CD4-positive, CD25-positive, alpha-beta regulatory T cell (primary cell): ENCODE results near the gene MICALL2. TPM values are rescaled to one million over a fixed set of nuclear protein-coding genes. Genes with fewer than 3 reads are reported as not detected.

Experiments
- ATAC-seq, 2 donors: fragments of 150-1000 bp; cut with Tn5 transposase; one replicate each; pipeline ENCODE4 v1.10.0; 2021; ENCODE audit warnings: low read depth in 2 of 2, moderate number of reproducible peaks in 2 of 2, moderate library complexity in 1 of 2
- DNase-seq, 3 donors: peaks; one replicate each; pipeline versions ENCODE4 v3.0.0 to v3.0.0-alpha.2; 2012 to 2022; ENCODE audit warnings: mixed read lengths in 1 of 3
- H3K27ac ChIP-seq: one replicate; pipeline ENCODE4 v1.7.0; 2013; ENCODE audit warnings: mild to moderate bottlenecking, low read length; ENCODE audit not compliant: insufficient read depth, poor library complexity, severe bottlenecking
- H3K27me3 ChIP-seq: one replicate; pipeline ENCODE4 v1.7.0; 2013; ENCODE audit warnings: low read length; ENCODE audit not compliant: control insufficient read depth, insufficient read depth
- H3K36me3 ChIP-seq: one replicate; pipeline ENCODE4 v1.7.0; 2013; ENCODE audit warnings: mild to moderate bottlenecking, low read length, moderate library complexity; ENCODE audit not compliant: control insufficient read depth, insufficient read depth
- H3K4me1 ChIP-seq: 2 replicates; pipeline ENCODE4 v1.7.0; 2013; ENCODE audit warnings: mild to moderate bottlenecking, low read length; ENCODE audit not compliant: insufficient read depth, control insufficient read depth, poor library complexity, severe bottlenecking
- H3K4me3 ChIP-seq: one replicate; pipeline ENCODE4 v1.7.0; 2013; ENCODE audit warnings: low read depth, mild to moderate bottlenecking, low read length, moderate library complexity
- H3K9me3 ChIP-seq, 2 experiments: 1 replicate in 1 of 2; 2 replicates in 1 of 2; pipeline ENCODE4 v1.7.0; 2013; ENCODE audit warnings: low read length in 2 of 2, mild to moderate bottlenecking in 1 of 2, moderate library complexity in 1 of 2; ENCODE audit not compliant: control insufficient read depth in 2 of 2
- H3K27ac Mint-ChIP-seq, 3 donors: one replicate each; pipeline ENCODE4 v1.8.0; 2020 to 2022; ENCODE audit warnings: mild to moderate bottlenecking in 3 of 3, mixed read lengths in 3 of 3, moderate library complexity in 2 of 3
- H3K27me3 Mint-ChIP-seq: one replicate; pipeline ENCODE4 v1.8.0; 2022; ENCODE audit warnings: mild to moderate bottlenecking, mixed read lengths
- H3K36me3 Mint-ChIP-seq: one replicate; pipeline ENCODE4 v1.8.0; 2020; ENCODE audit warnings: mixed read lengths
- H3K4me1 Mint-ChIP-seq, 4 donors: one replicate each; pipeline ENCODE4 v1.8.0; 2020 to 2022; ENCODE audit warnings: mixed read lengths in 4 of 4, mild to moderate bottlenecking in 1 of 4
- H3K4me3 Mint-ChIP-seq, 4 donors: one replicate each; pipeline ENCODE4 v1.8.0; 2020 to 2022; ENCODE audit warnings: mild to moderate bottlenecking in 4 of 4, mixed read lengths in 4 of 4, moderate library complexity in 3 of 4
- H3K9me3 Mint-ChIP-seq, 7 donors: one replicate each; pipeline ENCODE4 v1.8.0; 2020 to 2022; ENCODE audit warnings: mixed read lengths in 7 of 7, mild to moderate bottlenecking in 3 of 7, moderate library complexity in 2 of 7
- polyA plus RNA-seq, 4 donors: library from polyadenylated mRNA; unstranded; fragments of 300-500 nt; fragmentation: Illumina TruSeq; gene quantifications; one replicate each; pipeline ENCODE4 v1.2.3, GENCODE V29; 2021
- total RNA-seq: library from RNA; stranded (reverse); gene quantifications from one replicate; pipeline ENCODE4 v1.2.3, GENCODE V29; 2022

The MICALL2 gene
- total and polyA plus RNA-seq, 5 donors from 2014 or later: 0.14 to 3.3 (median 0.27) TPM; not detected in 1

- Mint-ChIP-seq H3K27me3 (peaks cover 25% of the 10 kb centered on the region), H3K27ac (no peak overlapping the region), H3K4me1 (no peaks in the 10 kb centered on the region), H3K9me3 (peaks cover 0 to 17% (median 0%) of the 10 kb centered on the region in 7 donors), H3K36me3 (no peaks in the 10 kb centered on the region), H3K4me3 (no peak overlapping the region)
- Histone ChIP-seq H3K36me3 (no peaks in the 10 kb centered on the region), H3K27ac (no peak overlapping the region), H3K27me3 (no peaks in the 10 kb centered on the region), H3K9me3 (peaks cover 0 to 4% of the 10 kb centered on the region in 2 experiments), H3K4me3 (no peak overlapping the region), H3K4me1 (no peaks in the 10 kb centered on the region)
- DNase-seq: no peak
- no peak for ATAC-seq
Measured at GRCh38 chr7:1393421-1393820, 65.8 kb downstream of the MICALL2 start.

DNA sequence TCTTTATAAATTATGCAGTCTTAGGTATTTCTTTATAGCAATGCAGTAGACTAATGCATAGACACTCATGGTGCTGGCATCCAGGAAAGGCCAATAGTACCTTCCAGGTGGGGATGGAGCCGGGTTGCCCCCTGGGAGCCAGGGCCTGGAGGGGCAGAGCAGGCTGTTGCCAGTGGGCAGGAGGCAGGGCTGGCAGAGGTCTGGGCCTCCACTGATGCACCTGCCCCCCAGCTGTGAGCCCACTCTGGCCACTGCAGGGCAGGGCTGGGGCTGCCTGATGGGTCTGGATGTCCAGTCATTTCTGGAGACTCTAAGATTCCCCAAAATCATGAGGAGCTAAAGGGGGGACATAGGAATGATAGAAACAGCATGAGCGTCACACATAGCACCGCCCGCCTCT lies 66.7 kb downstream of the MICALL2 start:
- no peaks in the 10 kb centered on the region for H3K36me3 ChIP-seq
- no peak overlapping the region for H3K27ac ChIP-seq
- H3K27me3 ChIP-seq: no peaks in the 10 kb centered on the region
- ATAC-seq: no peak
- Mint-ChIP-seq H3K9me3 (peaks cover 0 to 17% (median 0%) of the 10 kb centered on the region in 7 donors), H3K4me3 (no peak overlapping the region), H3K4me1 (no peaks in the 10 kb centered on the region), H3K27ac (no peak overlapping the region), H3K36me3 (no peaks in the 10 kb centered on the region), H3K27me3 (peaks cover 21% of the 10 kb centered on the region)
- peaks cover 0 to 4% of the 10 kb centered on the region in 2 experiments for H3K9me3 ChIP-seq
- no peak for DNase-seq
- H3K4me1 ChIP-seq: no peaks in the 10 kb centered on the region
- H3K4me3 ChIP-seq: no peak overlapping the region

GRCh38 chr7:1391449-1391848 lies 67.8 kb downstream of the MICALL2 start:
- Histone ChIP-seq H3K9me3 (peaks cover 0 to 4% of the 10 kb centered on the region in 2 experiments), H3K27ac (no peak overlapping the region), H3K4me3 (no peak overlapping the region), H3K36me3 (no peaks in the 10 kb centered on the region), H3K4me1 (no peaks in the 10 kb centered on the region), H3K27me3 (no peaks in the 10 kb centered on the region)
- Mint-ChIP-seq H3K4me1 (no peaks in the 10 kb centered on the region), H3K9me3 (peaks cover 0 to 13% (median 0%) of the 10 kb centered on the region in 7 donors), H3K4me3 (no peak overlapping the region), H3K27me3 (peaks cover 19% of the 10 kb centered on the region), H3K36me3 (no peaks in the 10 kb centered on the region), H3K27ac (no peak overlapping the region)
- ATAC-seq (no peak), DNase-seq (no peak)

- Mint-ChIP-seq H3K27ac (peak overlapping the region in 1 of 3 donors; percentile 48), H3K36me3 (peaks cover 3% of the 10 kb centered on the region), H3K4me1 (no peaks in the 10 kb centered on the region), H3K9me3 (peaks cover 0 to 12% (median 0%) of the 10 kb centered on the region in 7 donors), H3K4me3 (no peak overlapping the region), H3K27me3 (peaks cover 22% of the 10 kb centered on the region)
- H3K4me3 ChIP-seq: no peak overlapping the region
- DNase-seq (no peak), ATAC-seq (no peak)
- no peaks in the 10 kb centered on the region for H3K27me3 ChIP-seq
- H3K27ac ChIP-seq: no peak overlapping the region
- no peaks in the 10 kb centered on the region for H3K36me3 ChIP-seq
- H3K4me1 ChIP-seq: no peaks in the 10 kb centered on the region
- H3K9me3 ChIP-seq: peaks cover 0 to 4% of the 10 kb centered on the region in 2 experiments
Measured at GRCh38 chr7:1388703-1389335, 70.5 kb downstream of the MICALL2 start.

GRCh38 chr7:1388021-1388702 lies 71.1 kb downstream of the MICALL2 start:
- H3K27ac Mint-ChIP-seq: no peak overlapping the region
- H3K36me3 ChIP-seq: no peaks in the 10 kb centered on the region
- peaks cover 3% of the 10 kb centered on the region for H3K36me3 Mint-ChIP-seq
- H3K4me1 ChIP-seq: no peaks in the 10 kb centered on the region
- DNase-seq (no peak), ATAC-seq (no peak)
- H3K4me3 ChIP-seq: no peak overlapping the region
- peaks cover 0 to 4% of the 10 kb centered on the region in 2 experiments for H3K9me3 ChIP-seq
- H3K4me1 Mint-ChIP-seq: no peaks in the 10 kb centered on the region
- H3K9me3 Mint-ChIP-seq: peaks cover 0 to 10% (median 0%) of the 10 kb centered on the region in 7 donors
- no peak overlapping the region for H3K27ac ChIP-seq
- peaks cover 22% of the 10 kb centered on the region for H3K27me3 Mint-ChIP-seq
- no peak overlapping the region for H3K4me3 Mint-ChIP-seq
- H3K27me3 ChIP-seq: no peaks in the 10 kb centered on the region

DNA sequence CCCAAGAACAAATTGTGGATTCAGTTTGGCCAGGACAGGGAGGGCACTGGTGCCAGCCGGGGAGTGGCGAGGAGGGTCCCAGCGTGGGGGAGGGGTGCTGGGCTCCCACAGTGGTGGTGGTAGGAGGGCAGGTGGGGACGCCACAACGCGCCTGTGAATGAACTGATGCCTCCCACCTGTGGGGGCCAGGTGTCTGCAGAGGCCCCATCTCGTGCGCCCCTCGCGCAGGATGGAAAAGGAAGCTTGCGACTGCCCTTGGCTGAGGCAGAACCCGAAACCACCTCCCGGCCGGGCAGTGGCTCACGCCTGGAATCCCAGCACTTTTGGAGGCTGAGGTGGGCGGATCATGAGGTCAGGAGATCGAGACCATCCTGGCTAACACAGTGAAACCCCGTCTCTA lies 72.0 kb downstream of the MICALL2 start:
- Histone ChIP-seq H3K9me3 (peaks cover 0 to 4% of the 10 kb centered on the region in 2 experiments), H3K27ac (no peak overlapping the region), H3K36me3 (no peaks in the 10 kb centered on the region), H3K4me1 (no peaks in the 10 kb centered on the region), H3K4me3 (no peak overlapping the region), H3K27me3 (no peaks in the 10 kb centered on the region)
- no peak overlapping the region for H3K4me3 Mint-ChIP-seq
- H3K36me3 Mint-ChIP-seq: peaks cover 3% of the 10 kb centered on the region
- peak overlapping the region in 1 of 3 donors; percentile 76 for H3K27ac Mint-ChIP-seq
- DNase-seq: no peak
- H3K9me3 Mint-ChIP-seq: peaks cover 0 to 8% (median 0%) of the 10 kb centered on the region in 7 donors
- ATAC-seq: no peak
- no peaks in the 10 kb centered on the region for H3K4me1 Mint-ChIP-seq
- H3K27me3 Mint-ChIP-seq: peaks cover 20% of the 10 kb centered on the region

DNA sequence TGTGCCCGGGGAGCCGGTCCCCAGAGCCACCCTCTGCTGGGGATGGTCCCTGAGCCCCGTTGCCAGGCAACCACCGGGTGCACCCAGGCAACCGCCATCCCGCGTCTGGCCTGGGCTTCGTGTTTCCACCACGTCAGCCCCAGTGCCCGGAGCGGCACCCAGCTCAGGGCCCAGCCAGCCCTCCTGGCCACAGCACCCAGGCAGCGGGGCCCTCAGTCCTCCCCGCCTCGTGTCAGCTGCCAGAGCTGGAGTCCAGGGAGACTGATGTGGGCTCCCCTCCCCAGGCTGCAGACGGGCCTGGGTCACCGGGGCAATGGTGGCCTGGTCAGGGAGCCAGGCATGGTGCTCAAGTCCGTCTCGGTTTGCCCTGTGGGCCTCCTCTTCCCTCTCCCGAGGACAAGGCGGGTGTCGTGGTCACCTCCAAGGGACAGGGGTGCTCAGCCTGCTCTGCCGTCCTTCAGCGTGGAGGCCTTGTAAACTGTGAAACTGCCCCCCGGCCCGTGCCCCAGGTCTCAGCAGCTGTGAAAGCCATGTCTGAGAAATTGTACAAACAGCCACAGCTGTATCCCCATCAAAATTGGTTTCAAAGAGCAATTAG lies 72.5 kb downstream of the MICALL2 start:
- H3K4me3 Mint-ChIP-seq: no peak overlapping the region
- Histone ChIP-seq H3K36me3 (no peaks in the 10 kb centered on the region), H3K4me3 (no peak overlapping the region), H3K4me1 (no peaks in the 10 kb centered on the region), H3K27me3 (no peaks in the 10 kb centered on the region), H3K27ac (no peak overlapping the region), H3K9me3 (peaks cover 0 to 4% of the 10 kb centered on the region in 2 experiments)
- no peaks in the 10 kb centered on the region for H3K4me1 Mint-ChIP-seq
- peaks cover 3% of the 10 kb centered on the region for H3K36me3 Mint-ChIP-seq
- DNase-seq (no peak), ATAC-seq (no peak)
- peaks cover 0 to 5% (median 0%) of the 10 kb centered on the region in 7 donors for H3K9me3 Mint-ChIP-seq
- H3K27ac Mint-ChIP-seq: peak overlapping the region in 1 of 3 donors; percentile 76
- H3K27me3 Mint-ChIP-seq: peaks cover 18% of the 10 kb centered on the region
